DMS114 treated with DMSO at 0.1 percent for 48 hours (cell line): Measurements from ENCODE around the gene KSR1.

Source experiments
- DNase-seq: peaks from one replicate; lab custom pipeline; 2025; ENCODE audit not compliant: unreplicated experiment; lab: John Stamatoyannopoulos, UW

KSR1 gene

DNA sequence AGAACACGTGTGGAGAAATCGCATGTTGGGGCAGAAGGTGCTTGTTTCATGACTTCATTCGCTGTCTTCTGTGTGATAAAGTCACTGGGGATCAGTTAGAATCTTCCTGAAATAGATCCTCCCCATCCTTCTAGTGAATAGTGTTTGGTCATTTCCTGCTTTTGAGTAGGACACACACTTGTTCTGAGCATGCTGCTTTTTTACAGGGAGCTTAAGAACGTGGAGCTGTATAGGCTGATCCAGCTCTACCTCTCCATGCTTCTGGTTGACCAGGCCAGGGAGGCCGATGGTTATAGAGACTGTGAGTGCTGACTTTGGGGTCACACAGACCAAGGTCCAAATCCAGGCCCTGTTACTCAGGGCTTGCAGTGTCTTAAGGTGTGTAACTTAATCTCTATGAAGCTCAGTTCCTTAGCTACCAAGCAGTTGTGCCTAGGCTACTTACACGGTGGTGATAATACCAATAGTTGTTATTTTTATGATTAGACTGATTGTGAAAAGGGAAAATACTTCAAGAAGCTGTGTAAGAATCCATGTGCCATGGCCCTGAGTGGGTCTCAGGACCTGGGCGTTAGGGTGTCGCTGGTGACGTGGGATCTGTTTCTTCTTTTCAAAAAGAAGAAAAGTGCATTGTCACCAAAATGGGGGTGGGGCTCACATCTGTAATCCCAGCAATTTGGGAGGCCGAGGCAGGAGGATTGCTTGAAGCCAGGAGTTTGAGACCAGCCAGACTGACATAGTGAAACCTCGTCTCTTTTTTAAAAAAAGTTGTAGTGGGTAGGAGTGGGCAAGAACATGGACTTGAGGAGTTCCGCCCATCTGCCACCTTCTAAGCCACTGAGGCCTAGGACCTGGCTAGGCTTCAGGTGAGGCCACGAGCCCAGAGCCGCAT is 110.7 kb downstream of the KSR1 start:
- DNase-seq, result no peak

DNA sequence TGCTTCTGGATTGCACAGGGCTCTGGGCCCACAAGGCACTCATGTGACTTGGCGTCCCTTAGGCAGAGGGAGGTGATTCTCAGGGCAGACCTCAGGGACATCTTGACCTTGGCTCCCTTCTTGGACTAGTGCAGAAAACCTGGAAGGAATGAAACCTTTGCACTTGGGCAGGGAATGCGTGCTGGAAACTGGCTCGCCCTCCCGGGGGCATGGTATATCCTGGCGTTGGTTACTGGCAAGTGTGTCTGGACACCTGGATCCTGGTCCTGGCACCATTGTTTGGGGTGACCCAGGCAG is 111.3 kb downstream of the KSR1 start:
- DNase-seq, result no peak

DNA sequence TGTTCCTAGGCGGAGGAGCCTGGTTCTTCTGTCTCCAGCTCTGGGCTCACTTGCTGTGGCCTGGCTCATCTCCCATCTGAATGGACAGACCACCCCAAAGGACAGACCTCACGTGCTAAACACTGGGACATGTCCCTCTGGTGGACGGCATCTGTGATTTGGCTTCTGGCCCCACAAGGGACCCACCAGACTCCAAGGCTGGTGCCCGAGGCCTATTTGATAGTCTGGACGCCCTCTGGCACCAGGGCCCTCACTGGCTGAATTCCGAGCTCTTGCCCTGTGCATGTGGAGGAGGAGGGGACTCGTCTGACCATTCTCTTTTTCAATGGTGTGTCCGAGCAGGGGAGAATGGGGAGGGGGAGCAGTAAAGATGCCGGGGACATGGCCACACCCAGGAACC is 112.0 kb downstream of the KSR1 start:
- DNase-seq, result no peak

DNA sequence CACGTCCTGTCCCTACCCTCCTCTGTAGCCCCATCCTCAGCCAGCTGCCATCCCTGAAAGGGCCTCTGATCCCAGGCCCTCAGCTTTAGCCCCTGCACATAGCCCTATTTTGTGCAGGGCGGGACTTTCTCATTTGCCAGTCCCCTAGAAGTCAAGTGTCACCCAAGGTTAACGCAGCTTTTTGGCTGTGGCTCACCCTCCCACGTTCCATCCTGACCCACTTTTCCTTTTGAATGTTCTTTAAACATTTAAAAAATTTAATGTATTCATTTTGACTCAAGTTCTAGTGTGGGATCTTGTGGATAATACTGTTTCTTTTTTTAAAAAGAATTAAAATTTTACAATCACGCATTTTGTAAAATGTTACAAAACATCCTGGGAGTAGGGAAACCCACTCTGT is 112.6 kb downstream of the KSR1 start:
- DNase-seq, result no peak

DNA sequence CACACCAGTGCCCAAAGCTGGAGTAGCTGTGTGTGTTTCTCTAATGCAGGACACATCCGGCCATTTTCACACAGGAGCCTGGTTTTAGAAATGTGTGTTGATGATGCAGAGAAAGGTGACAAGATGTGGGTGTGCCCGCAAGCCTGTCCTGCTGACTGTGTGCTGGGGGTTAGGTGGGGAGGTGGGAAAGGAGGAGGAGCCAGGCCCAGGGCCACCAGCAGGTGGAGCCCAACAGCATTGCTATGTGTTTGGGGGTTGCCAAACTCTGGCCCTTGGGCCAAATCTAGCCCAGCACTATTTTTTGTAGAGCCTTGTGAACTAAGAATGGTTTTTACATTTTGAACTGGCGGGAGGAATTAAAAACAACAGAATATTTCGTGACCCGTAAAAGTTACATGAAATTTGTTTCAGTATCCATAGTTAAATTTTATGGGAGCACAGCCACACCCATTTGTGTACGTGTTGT is 113.0 kb downstream of the KSR1 start:
- DNase-seq, result no peak

DNA sequence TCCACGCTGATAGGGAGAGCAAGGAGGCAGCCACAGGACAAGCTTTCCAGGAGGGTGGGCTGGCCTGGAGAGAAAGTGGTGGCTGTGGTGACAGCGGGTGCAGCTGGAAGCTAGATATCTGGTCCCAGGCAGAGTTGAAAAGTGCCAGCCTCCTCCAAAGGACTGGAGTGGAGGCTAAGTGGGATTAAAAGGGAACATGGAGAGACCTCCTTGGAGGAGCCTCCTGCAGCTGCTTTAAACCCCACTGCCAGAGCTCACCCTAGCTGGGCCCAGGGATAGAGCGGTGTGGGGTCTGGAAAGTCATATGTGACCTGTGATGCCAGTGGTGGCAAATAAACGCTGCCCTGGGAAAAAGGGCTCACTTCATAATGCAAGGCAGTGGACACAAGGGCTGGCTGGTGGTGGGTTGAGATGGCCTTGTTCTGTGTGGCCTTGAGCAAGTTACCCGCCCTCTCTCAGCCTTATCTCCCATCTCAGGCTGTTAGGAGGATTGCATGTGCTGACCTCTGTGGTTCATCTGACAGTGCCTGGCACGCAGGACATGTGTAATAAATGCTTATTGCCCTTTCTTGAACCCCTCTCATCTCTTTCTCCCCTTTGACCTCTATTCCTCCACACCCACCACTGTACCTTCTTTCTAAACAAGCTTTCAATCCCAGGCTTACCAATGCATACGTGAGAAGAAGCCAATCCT is 113.8 kb downstream of the KSR1 start:
- no peak for DNase-seq

DNA sequence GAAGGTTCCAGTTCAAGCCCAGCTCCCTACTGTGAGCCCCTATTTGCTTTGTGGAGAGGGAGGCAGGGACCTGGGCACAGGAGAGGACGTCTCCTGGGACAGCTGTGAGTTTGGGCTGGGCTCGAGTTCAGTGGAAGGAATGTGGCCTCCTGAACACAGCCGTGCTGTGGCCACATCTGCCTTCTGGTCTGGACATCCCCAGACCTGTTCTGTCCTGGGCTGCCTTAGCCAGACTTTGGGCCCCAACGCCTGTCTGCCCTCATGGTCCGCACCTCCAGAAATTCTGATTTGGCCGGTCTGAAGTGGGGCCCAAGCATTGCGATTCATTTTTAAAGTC is 114.3 kb downstream of the KSR1 start:
- DNase-seq, result no peak

DNA sequence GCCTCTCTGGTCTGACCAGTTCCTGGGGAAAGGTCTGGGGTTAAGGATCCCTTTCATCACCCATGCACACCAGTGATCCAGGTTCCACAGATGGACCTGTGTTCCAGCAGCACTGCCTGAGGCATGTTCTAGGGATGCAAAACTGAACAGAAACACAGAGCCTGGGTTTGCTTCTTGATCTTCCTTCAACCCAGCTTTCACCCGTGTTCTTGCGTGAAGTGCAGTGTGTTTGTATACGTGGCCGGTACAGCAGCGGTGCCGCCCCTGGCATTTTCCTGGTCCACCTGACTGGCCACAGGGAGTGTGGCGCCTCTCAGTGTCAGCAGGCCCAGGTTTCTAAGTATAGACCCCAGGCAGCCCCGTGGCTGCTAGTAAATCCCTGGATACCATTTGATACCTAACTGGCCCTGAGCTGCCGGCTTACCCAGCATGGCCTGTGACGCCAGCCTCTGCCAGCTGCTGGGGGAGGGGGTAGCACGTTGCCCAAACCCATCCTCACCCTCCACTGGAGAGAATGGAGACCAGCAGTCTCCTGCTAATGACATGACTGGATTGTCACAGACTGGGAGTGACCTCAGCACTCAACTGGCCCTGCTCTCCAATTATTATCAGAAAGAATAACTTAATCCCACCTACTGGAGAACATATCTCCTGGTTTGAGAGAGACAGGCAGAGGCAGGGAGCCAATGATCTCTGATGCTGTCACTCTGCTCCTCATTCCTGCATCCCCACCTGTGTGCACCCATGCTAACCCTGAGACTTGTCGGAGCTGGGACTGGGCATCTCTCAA is 115.5 kb downstream of the KSR1 start:
- no peak for DNase-seq

DNA sequence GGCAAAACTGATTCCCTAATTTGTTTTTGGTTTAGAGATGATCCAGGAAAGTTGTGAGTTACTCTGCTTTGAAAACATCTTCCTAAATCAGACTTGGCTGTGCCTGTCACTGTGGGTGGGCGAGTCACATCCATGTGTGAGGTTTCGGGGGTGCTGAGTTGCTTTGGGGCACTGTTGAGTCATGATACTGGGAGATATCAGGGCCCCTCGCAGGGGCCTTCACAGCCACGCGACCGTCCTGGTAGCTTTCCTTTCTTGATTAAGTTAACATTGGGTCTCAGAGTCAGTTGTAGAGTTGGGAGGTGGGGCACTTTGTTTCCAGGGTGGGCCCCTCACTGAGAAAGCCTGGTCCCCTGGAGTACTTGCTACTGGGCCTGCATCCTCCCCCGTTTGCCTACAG is 116.4 kb downstream of the KSR1 start:
- no peak for DNase-seq

DNA sequence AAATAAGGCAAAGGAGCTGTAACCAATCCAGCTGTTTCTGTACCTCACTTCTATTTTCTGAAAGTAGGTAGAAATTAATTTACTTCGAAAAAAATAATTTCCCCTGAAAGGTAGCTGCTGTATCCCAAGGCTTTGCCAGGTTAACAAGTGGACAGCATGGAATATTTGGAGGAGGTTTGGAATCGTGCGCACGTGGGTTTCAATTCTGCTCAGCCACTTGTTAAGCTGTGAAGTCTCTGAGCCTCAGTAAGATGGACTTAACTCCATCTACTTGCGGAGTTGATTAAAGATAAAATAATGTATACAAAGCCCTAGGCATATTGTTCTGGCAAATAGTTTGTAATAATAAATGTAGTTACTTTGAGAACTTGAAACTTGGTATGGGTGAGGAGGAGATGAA is 117.3 kb downstream of the KSR1 start:
- no peak for DNase-seq

DNA sequence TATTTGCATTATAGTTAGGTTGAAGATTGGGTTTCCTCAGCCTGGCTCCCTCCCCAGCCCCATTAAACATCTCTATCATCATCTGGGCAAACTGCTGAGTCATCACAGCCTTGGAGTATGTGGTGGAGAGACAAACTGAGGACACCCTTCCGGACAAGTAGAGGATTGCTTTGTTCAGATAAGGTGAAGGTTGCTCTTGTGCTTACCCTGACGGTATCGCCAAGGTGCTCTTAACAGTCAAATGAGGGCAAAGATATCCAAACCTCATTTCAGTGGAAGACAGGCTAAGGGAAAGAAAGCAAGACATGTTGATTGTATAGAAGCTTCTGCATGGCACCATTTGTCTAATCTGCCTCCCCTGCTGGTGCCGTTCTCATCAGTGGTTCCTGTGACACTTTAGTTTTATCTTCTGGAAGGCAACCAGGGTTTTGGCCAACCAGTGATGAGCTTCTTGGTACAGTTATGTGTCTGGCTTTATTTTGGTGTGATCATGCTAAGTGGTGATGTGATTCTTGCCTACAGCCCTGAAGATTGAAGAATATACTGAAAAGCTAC is 117.8 kb downstream of the KSR1 start:
- no peak for DNase-seq

DNA sequence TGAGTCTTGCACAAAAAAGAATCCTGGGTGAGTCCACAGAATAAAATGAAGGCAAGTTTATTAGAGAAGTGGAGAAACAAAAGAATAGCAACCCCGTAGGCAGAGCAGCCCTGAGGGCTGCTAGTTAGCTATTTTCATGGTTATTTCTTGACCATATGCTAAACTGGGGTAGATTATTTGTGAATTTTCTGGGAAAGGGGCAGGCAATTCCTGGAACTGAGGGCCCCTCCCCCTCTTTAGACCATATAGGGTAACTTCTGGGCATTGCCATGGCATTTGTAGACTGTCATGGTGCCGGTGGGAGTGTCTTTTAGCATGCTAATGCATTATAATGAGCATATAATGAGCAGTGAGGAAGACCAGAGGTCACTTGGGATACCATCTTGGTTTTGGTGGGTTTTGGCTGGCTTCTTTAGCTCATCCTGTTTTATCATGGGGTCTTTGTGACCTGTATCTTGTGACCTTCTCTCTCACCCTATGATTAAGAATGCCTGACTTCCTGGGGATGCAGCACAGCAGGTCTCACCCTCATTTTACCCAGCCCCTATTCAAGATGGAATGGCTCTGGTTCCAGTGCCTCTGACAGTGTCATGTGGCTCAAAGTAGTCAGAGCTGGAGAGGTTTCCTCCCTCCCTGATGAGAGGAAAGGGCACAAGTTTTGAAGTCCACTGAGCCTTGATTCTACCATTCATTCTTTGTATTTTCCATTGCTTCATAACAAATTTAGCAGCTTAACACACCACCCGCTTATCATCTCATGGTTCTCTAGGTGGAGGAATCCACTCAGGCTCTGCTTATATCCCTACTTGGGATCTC is 119.1 kb downstream of the KSR1 start:
- no peak for DNase-seq

DNA sequence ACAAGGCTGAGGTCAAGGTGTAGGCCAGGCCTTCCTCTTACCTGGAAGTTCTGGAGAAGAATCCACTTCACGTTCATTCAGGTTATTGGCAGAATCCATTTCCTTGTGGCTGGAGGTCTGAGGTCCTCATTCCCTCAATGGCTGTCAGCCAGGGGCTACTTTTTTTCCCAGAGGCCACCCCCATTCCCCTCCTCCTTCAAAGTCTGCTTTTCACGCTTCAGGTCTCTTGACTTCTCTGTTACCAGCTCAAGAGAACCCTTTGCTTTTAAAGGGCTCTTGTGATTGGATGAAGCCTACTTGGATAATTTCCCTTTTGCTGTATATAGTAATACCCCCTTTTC is 119.6 kb downstream of the KSR1 start:
- DNase-seq, result no peak

DNA sequence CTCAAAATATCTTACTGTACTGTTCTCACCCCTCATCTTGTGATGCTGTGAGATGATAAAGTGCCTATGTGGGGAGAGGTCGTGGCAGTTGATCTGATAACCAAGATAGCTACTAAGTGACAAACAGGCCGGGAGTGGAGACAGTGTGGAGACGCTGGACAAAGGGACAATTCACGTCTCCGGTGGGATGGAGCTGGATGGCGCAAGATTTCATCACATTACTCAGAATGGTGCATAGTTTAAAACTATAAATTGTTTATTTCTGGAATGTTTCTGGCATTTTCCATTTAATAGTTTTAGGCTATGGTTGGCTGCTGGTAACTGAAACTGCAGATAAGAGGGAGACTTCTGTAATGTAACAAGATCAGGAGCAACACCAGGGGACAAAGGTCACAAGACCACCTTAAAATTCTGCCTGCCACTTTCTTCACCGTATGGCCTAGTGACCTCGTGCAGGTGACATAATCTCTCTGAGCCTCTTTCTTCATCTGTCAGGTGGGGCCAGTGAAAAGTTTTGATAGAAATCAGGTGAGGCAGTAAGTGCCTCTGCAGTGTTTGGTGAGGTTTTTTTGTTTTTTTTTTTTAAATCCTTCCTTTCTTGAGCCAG is 120.3 kb downstream of the KSR1 start:
- DNase-seq, result no peak

DNA sequence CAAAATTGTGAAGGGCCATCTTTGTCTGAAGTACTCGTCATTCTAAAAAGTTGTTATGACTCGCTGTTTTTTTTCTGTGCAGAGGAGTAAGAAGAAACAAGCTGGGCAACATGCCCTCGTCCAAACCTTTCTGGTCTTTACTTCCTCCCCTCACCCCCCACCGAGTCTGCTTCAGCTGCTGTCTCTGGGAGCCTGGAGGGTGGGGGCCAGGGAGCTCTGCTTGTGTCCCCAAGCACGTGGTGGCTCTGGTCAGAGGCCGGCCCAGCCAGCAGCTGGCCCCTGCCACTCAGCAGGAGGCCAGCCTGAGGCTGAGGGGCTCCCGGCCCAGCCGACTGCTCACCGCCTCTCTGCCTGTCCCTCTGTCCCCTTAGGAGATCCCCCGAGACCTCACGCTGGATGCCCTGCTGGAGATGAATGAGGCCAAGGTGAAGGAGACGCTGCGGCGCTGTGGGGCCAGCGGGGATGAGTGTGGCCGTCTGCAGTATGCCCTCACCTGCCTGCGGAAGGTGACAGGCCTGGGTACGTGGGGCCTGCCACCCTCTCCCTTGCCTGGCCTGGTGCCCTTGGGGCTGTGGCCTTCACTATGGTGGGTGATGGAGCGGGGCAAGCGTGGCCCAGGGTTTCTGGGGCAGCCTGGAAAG is 121.0 kb downstream of the KSR1 start:
- no peak for DNase-seq

DNA sequence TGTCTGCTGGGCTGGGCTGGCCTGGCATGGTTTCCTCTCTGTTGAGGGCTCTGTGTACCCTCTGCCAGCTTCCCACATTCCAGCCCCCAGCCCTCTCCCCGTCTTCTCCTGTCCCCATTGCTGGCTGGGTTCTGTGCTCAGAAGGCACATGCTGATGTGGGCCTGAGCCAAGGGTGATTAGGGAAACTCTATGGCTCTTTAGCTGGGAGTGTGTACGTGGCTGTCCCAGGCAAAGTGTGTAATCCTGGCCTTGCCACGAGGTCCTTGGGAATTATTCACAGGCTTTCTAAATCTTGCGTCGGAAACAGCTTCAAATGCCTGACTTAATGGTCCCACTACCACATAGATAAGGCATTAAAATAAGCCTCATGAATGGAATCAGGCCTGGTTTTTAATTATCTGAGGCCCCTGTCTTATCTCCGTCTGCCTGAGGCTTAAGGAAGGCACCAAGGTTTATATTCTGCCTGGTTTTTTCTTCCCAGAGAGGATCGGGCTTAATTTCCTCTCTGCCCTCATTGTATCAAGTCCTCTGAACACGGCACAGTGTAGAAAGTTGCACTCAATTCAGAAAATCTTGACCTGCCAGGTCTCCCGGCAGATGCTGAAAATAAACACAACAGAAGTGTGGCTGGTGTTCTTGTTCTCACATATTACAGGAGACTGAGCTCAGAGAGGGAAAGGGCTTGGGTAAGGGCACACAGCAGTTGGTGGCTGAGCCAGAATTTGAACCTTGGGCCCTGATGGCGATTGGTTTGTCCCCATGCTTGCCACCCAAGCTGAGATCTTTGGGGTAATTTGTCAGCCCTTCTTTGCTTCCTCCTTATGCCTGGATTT is 121.9 kb downstream of the KSR1 start:
- no peak for DNase-seq

DNA sequence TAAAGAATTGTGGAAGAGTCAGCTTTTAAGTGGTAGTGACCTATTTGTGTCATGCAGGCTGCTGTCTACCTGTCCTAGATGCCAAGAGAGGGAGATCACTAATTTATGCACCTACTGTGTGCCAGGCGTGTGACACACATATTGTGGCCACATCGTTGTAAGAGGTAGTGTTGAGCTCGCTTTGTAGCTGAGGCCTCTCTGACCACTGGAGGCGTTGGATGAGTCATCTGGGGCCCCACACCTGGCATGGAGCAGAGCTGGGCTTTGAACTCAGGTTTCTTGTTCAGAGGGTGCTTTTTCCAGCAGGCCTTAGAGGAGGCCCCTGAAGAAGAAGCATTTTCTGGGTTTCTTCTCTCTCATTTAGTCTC is 122.5 kb downstream of the KSR1 start:
- DNase-seq, result no peak

DNA sequence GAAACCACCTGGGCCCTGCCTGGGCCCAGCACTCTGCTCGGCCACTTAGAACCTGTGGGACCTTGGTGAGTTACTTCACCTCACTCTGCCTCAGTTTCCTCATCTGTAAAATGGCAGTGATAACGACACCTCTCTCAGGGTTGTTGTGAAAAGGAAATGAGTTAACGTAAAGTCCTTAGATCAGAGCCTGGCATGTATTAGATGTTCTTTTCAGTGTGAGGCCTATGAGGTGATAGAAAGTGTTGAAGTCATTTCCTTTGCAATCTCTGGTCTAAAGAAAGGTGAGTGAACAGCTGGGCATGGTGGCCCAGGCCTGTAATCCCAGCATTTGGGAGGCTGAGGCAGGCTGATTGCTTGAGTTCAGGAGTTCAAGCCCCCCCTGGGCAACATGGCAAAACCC is 123.1 kb downstream of the KSR1 start:
- DNase-seq, result no peak

DNA sequence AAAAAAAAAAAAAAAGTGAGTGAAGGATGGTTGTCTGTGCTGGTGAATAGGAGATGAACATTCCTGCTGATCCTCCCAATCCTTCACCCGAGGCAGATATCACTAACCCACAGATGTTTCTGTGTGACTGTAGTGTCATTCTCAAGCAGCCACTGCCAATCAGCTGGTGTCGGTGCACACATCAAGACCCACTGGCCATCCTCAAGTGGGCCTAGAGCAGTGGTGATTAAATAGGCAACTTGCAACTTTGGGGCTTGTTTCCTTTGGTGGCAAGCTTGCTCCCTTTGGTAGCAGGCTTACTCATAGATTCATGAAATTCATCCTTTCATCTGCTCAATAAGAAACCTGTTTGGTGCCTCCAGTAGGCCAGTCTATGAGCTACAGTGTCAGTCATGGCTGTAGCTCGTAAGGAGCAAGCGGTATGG is 123.7 kb downstream of the KSR1 start:
- no peak for DNase-seq
